ENCODE data around the gene ODF2.
A peak's percentile ranks its signal among the peaks of the same experiment; 100 is the strongest.

Gene ODF2

DNA sequence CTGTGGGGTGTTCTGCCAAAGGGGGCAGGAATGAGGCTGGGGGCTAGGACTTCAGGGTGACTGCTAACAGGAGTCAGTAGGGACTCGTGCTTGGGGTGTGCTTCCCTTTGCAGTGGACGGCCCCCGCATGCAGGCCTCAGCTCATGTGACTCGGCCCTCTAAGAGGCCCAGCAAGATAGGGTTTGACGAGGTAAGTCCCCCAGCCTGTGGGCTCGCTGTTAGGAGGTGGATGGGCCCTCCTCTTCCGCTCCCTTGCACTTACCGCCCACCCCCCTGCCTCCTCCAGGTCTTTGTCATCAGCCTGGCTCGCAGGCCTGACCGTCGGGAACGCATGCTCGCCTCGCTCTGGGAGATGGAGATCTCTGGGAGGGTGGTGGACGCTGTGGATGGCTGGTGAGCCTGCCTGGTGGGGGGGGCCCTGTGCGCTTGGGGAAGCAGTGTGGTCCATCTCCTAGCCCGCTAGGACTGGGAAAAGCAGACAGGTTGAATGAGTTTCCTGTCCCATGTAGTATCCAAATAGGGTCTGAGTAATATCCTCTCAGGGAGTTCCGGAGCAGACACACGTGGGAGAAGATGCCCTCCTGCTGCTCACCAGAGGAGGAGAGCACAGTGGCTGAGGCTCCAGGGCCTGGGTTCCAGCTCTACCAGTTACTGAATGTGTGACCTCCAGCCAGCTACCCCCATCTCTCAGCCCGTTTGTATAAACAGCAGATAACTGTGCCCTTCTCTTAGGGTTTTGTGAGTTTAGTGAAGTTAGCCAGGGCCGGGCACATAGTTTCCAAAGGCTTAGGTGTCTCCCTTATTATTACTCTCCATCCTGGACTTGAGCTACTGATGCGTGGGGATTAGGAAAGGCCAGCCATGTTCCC, 26.9 kb upstream of the ODF2 start:
- H3K4me3 ChIP-seq (ENCODE audit: low read depth, low read length) = no peak overlapping the region
- no peak for DNase-seq (ENCODE audit: low read depth)
- TF ChIP-seq CTCF (IDR thresholded peaks at IDR 0.05; ENCODE audit: insufficient read depth, low read depth, low read length, missing control alignments) = no peak

GRCh38 chr9:128429513-128430086, 26.2 kb upstream of the ODF2 start:
- no peak for DNase-seq (ENCODE audit: low read depth)
- no peak for TF ChIP-seq CTCF (IDR thresholded peaks at IDR 0.05; ENCODE audit: insufficient read depth, low read depth, low read length, missing control alignments)

DNA sequence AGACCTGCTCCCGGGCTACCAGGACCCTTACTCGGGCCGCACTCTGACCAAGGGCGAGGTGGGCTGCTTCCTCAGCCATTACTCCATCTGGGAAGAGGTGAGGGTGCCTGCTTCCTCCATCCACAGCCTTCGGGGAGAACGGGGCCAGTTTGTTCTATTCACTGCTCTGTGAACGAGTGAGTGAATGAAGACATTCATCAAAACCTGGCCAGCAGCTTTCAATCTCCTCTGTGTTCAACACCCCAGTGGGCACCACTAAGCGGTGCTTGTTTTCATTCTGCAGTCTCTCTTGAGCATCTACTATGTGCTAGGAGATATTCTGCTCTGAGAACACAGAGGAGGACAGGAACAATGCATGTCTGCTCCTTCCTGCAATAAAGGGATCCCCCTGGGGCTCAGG, 24.6 kb upstream of the ODF2 start:
- TF ChIP-seq CTCF (IDR thresholded peaks at IDR 0.05; ENCODE audit: insufficient read depth, low read depth, low read length, missing control alignments) = no peak
- H3K4me3 ChIP-seq (ENCODE audit: low read depth, low read length) = no peak overlapping the region
- DNase-seq (ENCODE audit: low read depth) = no peak

More at GRCh38 chr9:128429513-128430086, 26.2 kb upstream of the ODF2 start:
- no peak overlapping the region for H3K4me3 ChIP-seq (ENCODE audit: low read depth, low read length)

- no peak for DNase-seq (ENCODE audit: low read depth)
- TF ChIP-seq CTCF (IDR thresholded peaks at IDR 0.05; ENCODE audit: insufficient read depth, low read depth, low read length, missing control alignments) = no peak
- no peak overlapping the region for H3K4me3 ChIP-seq (ENCODE audit: low read depth, low read length)
These were observed 21.5 kb upstream of the ODF2 start for GRCh38 chr9:128434340-128434739.

GRCh38 chr9:128435611-128436010, 20.2 kb upstream of the ODF2 start:
- no peak for DNase-seq (ENCODE audit: low read depth)
- no peak overlapping the region for H3K4me3 ChIP-seq (ENCODE audit: low read depth, low read length)
- no peak for TF ChIP-seq CTCF (IDR thresholded peaks at IDR 0.05; ENCODE audit: insufficient read depth, low read depth, low read length, missing control alignments)

- no peak overlapping the region for H3K4me3 ChIP-seq (ENCODE audit: low read depth, low read length)
- TF ChIP-seq CTCF (IDR thresholded peaks at IDR 0.05; ENCODE audit: insufficient read depth, low read depth, low read length, missing control alignments) = peak; percentile 97
These were observed 17.3 kb upstream of the ODF2 start for GRCh38 chr9:128438343-128439109.

More at GRCh38 chr9:128438343-128439109, 17.3 kb upstream of the ODF2 start:
- peak; percentile 77 for DNase-seq (ENCODE audit: low read depth)
